HG03460 (cell line): Measurements from ENCODE around the gene SLC4A4.
A peak's percentile ranks its signal among the peaks of the same experiment; 100 is the strongest.

ENCODE experiments used
- ATAC-seq: cut with Tn5 transposase; IDR thresholded peaks from one replicate; pipeline ENCODE4 v1.9.1; 2021; ENCODE audit not compliant: unreplicated experiment

SLC4A4 gene

GRCh38 chr4:71338846-71339593 is at the start of gene SLC4A4:
TSS of gene SLC4A4 (plus strand) at chr4:71339020.
- ATAC-seq: peak; percentile 100

GRCh38 chr4:71290074-71290473 is 48.7 kb upstream of the SLC4A4 start:
- ATAC-seq: no peak

DNA sequence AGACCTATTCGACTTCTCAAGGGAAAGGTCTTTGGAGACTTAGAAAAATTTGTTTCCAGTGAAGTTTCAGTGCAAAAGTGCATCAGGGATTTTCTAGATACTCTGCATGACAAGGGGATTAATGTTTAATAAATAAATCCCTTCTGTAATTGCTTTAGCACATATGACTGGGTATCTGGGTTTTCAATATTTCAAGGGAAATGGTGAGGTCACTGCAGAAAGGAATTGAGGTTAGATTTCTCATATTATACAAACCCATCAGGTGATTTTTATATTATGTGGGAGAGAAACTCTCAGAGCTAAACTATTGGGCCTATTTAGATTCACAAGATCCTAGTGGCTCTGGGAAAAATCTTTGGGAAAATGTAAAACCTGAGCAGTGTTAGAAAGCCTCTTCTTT is 48.3 kb upstream of the SLC4A4 start:
- ATAC-seq: no peak

GRCh38 chr4:71292228-71292627 is 46.6 kb upstream of the SLC4A4 start:
- no peak for ATAC-seq

DNA sequence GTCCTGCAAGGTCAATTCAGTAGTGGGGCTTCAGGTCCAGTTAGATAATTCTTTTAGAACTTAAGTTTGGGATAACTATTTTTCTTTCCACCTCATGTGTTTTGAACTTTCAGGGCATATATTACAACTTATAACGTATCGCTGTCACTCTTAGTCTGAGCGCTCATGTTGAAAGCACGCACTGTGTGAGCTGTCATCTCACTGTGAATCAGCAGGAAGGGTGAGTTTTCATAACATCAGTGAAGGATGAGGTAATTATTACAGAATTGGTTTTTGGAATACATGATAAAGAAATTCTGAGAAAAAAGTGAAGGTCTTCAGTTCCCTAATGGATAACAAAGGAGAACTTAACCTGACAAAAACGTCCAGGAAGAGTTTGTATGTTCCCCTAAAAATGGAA is 45.1 kb upstream of the SLC4A4 start:
- ATAC-seq: no peak

DNA sequence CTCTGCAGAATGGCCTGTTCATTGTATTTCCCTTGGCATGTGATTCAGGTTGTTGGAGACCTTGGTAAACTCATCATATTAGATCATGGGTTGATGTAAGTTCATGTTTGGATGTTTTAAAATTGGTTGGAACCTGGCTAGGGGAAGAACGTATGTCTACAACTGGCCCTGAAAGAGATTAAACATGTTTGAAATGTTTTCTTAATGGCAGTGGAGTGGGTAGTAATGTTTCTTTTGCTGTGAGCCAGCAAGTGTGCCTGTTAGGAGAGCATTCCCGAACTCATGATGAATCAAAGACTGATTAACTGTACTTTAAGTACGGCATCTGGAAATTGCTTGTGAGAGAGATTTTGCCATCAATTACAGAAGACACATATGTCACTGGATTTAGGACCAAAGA is 44.5 kb upstream of the SLC4A4 start:
- ATAC-seq: no peak

DNA sequence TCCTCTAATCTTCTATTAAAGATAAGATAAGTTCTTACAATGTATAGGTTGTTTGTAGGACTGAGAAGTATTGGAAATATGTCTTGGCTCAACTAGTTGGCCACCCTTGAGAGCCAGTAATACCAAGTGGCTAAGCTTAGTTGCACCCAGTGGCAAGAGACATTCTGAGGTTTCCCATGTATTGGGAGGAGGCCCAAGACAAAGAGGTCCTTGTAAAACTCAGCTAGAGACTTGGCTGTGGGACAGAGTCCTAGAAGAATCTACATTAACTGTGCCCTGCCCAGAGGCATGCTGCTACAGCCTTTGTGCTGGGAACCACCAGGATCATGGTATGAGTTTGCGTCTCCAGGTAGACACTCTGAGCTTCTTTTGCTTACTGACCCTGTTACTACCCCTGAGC is 41.9 kb upstream of the SLC4A4 start:
- ATAC-seq: no peak

DNA sequence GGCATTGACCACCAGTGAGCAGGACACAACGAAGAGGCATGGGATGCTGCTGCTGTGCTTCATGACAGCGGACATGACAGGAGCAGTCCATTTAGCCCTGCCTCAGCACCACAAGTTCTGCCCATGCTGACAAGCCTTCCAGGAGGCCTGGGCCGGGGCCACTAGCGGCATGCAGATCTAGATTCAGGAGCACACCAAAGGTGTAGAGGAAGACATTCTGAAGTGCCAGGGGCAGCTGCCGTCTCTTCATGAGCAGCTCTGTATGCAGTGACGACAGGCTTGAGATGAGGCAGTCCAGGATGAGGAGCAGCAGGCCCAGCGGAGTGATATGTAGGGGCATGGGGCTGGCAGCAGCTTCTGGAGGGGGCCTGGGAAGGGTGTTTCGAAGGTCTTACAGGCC is 38.5 kb upstream of the SLC4A4 start:
- no peak for ATAC-seq

DNA sequence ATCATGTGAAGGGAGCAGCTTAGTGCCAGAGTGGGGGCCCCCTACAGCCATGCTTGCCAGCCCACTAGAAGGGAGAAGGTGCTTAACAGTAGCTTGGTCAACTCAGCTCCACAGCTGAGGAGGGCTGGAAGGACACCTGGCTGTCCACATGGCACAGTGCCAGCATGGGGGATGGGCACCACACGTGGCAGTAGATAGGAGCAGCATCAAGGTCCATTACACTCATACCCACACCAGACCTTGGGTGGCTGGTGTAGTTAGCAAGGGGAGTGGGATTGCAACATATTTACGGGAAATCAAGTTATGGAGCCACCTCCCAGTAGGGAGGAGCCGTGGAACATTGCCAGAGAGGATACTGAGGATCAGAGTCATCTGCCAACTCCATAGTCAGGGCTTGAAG is 37.9 kb upstream of the SLC4A4 start:
- ATAC-seq: no peak

- no peak for ATAC-seq
These were observed 35.5 kb upstream of the SLC4A4 start for GRCh38 chr4:71303287-71303686.

- no peak for ATAC-seq
These were observed 35.0 kb upstream of the SLC4A4 start for GRCh38 chr4:71303850-71304249.

GRCh38 chr4:71304289-71304850 is 34.5 kb upstream of the SLC4A4 start:
- no peak for ATAC-seq

GRCh38 chr4:71307729-71308128 is 31.1 kb upstream of the SLC4A4 start:
- ATAC-seq: no peak

DNA sequence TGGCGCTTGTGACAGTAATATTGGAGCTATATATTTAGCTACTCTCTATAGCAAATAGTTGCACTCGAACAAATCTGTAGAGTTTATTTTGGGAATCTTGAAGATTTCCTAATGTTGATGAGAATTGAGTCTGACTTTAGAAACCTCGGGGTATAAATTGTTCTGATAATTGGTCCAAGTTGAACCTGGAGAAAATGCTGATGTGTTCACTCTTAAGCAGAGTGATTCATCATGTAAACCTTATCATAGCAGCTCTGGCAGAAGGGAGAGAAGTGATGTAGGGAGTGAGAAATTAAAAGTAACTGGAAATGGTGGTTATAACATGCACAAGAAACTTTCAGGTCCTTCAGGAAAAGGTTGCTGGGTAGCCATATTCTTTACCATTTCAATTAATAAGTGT is 16.4 kb upstream of the SLC4A4 start:
- no peak for ATAC-seq

DNA sequence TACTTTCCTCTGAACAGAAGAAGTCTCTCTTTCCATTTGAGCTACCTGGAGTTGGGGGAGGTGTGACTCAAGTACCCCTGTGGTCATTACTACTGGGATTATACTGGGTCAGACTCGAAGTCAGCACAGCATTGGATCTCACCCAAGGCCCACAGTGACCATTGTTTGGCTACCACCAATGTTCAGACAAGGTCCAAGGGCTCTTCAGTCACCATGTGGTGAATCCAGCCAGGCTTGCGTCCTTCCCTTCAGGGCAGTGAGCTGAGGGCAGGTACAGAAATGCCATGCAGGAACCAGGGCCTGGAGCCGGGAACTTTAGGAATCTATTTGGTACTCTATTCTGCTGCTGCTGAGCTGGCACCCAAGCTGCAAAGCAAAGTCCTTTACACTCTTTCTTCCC is 5.5 kb upstream of the SLC4A4 start:
- no peak for ATAC-seq

- no peak for ATAC-seq
These were observed 4.9 kb upstream of the SLC4A4 start for GRCh38 chr4:71333960-71334359.

DNA sequence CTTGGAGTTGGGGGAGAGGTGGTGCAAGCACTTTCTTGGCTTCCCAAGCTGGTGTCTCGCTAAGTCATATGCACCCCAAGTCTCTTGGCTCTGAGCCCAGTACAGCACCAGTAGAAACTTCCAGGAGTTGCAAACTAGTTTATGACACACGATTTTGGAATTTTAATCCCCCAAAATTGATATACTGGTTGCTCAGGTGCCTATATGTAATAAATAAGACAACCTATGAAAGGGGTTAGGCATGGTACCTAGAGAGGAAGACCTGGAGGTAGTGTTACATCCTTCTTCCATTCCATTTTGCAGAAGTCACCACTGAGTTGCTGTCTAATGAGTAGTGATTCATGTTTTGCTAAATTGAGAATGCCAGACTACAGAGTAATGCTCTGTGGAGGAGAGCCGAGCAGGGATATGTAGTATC is 4.3 kb upstream of the SLC4A4 start:
- ATAC-seq: no peak

- no peak for ATAC-seq
These were observed 5.0 kb downstream of the SLC4A4 start for GRCh38 chr4:71343670-71344466.

- no peak for ATAC-seq
These were observed 7.9 kb downstream of the SLC4A4 start for GRCh38 chr4:71346710-71347109.

DNA sequence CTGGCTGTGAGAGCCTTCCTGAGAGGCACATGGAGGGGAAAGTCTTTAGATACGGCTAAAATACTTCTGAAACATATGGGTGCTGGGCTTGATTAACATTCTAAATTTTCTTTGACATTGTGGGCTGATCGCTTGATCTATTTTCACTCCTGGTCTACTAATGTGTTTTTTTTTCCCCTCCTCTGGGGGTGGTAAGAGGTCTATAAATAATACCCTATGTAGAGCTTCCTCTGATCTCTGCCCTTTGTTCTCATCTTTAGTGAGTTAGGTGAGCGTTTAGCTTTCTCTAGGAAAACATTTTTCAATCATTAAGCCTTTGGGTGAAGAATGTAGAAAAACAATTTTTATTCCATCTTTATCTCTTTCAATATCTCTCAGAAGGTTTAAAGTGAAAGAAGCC is 9.8 kb downstream of the SLC4A4 start:
- no peak for ATAC-seq

DNA sequence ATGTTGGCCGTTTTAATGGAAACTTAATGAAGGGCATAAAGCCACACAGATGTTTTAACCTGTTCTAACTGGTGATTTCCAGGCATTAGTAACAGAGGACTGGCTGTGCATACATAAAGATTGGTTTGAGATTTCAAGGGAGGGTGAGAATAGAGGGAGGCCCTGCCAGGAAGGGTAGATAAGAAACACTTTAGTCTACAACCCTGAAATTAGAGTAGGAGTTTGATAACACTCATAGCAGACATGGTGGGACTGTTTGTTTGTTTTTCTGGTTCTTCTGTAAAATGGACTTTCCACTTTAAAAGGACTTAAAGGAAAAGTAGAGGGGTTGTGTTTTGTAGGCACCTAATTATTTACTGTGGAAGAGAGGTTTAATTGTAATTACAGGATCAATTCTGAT is 16.2 kb downstream of the SLC4A4 start:
- no peak for ATAC-seq

DNA sequence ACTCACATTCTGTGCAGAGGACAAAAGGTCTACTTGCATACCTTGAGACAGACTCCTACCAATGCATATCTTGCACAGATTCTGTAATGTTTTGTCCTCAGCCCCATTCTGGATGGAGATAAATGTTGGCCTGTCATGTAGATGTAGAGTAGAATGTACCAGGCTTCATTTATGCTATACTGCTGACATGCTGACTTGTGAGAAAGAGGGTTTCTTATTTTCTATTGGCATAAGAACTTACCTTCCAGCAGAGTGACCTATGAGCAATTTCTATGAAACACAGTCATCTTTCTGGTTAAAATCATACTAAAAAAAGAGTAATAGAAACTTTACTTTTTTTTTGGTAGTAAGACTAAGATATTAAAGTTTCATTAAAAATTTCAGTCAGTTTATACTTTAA is 17.2 kb downstream of the SLC4A4 start:
- no peak for ATAC-seq
